Smooth muscle cell (in vitro differentiated cells): ENCODE results near the gene OGFR. TPM values are rescaled to one million over a fixed set of nuclear protein-coding genes. Genes with fewer than 3 reads are reported as not detected.

Experiments used
- DNase-seq: peaks from one replicate; lab custom pipeline; 2025; ENCODE audit not compliant: unreplicated experiment; lab: John Stamatoyannopoulos, UW
- H2AFZ ChIP-seq: fragments of 200-600 bp; sonication (generic); 2 replicates; pipeline ENCODE4 v1.6.0; 2016; ENCODE audit warnings: antibody characterized with exemption, low read depth, mild to moderate bottlenecking
- H3F3A ChIP-seq: fragments of 200-600 bp; sonication (generic); 2 replicates; pipeline ENCODE4 v1.6.0; 2017; ENCODE audit warnings: antibody characterized with exemption, low read depth
- H3K27ac ChIP-seq: fragments of 200-600 bp; sonication (generic); 2 replicates; pipeline ENCODE4 v1.5.1; 2016; ENCODE audit warnings: low read depth, mild to moderate bottlenecking
- H3K27me3 ChIP-seq: fragments of 200-600 bp; sonication (generic); 2 replicates; pipeline ENCODE4 v1.6.1; 2016; ENCODE audit warnings: low read depth, mild to moderate bottlenecking
- H3K36me3 ChIP-seq: fragments of 200-600 bp; sonication (generic); 2 replicates; pipeline ENCODE4 v1.5.1; 2016; ENCODE audit warnings: low read depth
- H3K4me1 ChIP-seq: fragments of 200-600 bp; sonication (generic); 2 replicates; pipeline ENCODE4 v1.5.1; 2016; ENCODE audit warnings: low read depth
- H3K4me2 ChIP-seq: fragments of 200-600 bp; sonication (generic); 2 replicates; pipeline ENCODE4 v1.6.0; 2016; ENCODE audit warnings: mild to moderate bottlenecking
- H3K4me3 ChIP-seq: fragments of 200-600 bp; sonication (generic); 2 replicates; pipeline ENCODE4 v1.5.1; 2016; ENCODE audit warnings: mild to moderate bottlenecking
- H3K79me2 ChIP-seq: fragments of 200-600 bp; sonication (generic); 2 replicates; pipeline ENCODE4 v1.6.0; 2016; ENCODE audit warnings: low read depth, mild to moderate bottlenecking
- H3K9ac ChIP-seq: fragments of 200-600 bp; sonication (generic); 2 replicates; pipeline ENCODE4 v1.6.0; 2016; ENCODE audit warnings: low read depth
- H3K9me3 ChIP-seq: fragments of 200-600 bp; sonication (generic); replicated peaks from 2 replicates; pipeline ENCODE4 v1.5.1; 2016; ENCODE audit warnings: low read depth
- H4K20me1 ChIP-seq: fragments of 200-600 bp; sonication (generic); 2 replicates; pipeline ENCODE4 v1.6.0; 2016; ENCODE audit warnings: low read depth
- CTCF ChIP-seq: fragments of 200-600 bp; sonication (generic); IDR thresholded peaks from 2 replicates; pipeline ENCODE4 v1.5.1; 2017; ENCODE audit warnings: borderline replicate concordance, mild to moderate bottlenecking, antibody characterized with exemption; ENCODE audit not compliant: insufficient read depth, poor library complexity, severe bottlenecking
- WGBS: methylation state at CpG from one replicate; pipeline ENCODE4 v1.1.7; 2016; ENCODE audit warnings: low lambda C conversion rate; 5-methylcytosine and 5-hydroxymethylcytosine counted together
- polyA plus RNA-seq: library from polyadenylated mRNA; unstranded; fragments of >200 nt; fragmentation: Nextera tagmentation; extraction: Ambion mirVana; gene quantifications from 2 replicates; pipeline ENCODE4 v1.2.1, GENCODE V29; 2016
- total RNA-seq: library from RNA; depleted of rRNA; stranded (reverse); fragments of >200 nt; gene quantifications from 2 replicates; pipeline ENCODE4 v1.2.3, GENCODE V29; 2014

Gene OGFR
- total and polyA plus RNA-seq, 2 experiments from 2014 or later, result 24.4 to 53.2 TPM

- no peak overlapping the region for H2AFZ ChIP-seq
- H3K4me1 ChIP-seq, result peaks cover 14% of the 10 kb centered on the region
- no peak overlapping the region for H3K4me3 ChIP-seq
- no peak overlapping the region for H3K27ac ChIP-seq
- no peak for TF ChIP-seq CTCF
- H3K79me2 ChIP-seq, result no peaks in the 10 kb centered on the region
- DNase-seq, result no peak
- 89% methylated on average over 16 of the region's 16 CpGs for WGBS
- H3K4me2 ChIP-seq, result no peak overlapping the region
- H3K9ac ChIP-seq, result no peak overlapping the region
- no peaks in the 10 kb centered on the region for H3K27me3 ChIP-seq
- H3F3A ChIP-seq, result no peaks in the 10 kb centered on the region
- H3K9me3 ChIP-seq, result no peaks in the 10 kb centered on the region
- no peaks in the 10 kb centered on the region for H4K20me1 ChIP-seq
- no peaks in the 10 kb centered on the region for H3K36me3 ChIP-seq
Observed at GRCh38 chr20:62758226-62758912, 46.3 kb upstream of the OGFR start.

- no peaks in the 10 kb centered on the region for H3K36me3 ChIP-seq
- H3F3A ChIP-seq, result no peaks in the 10 kb centered on the region
- H3K79me2 ChIP-seq, result no peaks in the 10 kb centered on the region
- 96% methylated on average over 20 of the region's 20 CpGs for WGBS
- TF ChIP-seq CTCF, result no peak
- no peak overlapping the region for H3K4me3 ChIP-seq
- H3K4me2 ChIP-seq, result no peak overlapping the region
- no peak for DNase-seq
- no peak overlapping the region for H3K27ac ChIP-seq
- H3K27me3 ChIP-seq, result no peaks in the 10 kb centered on the region
- H3K9me3 ChIP-seq, result no peaks in the 10 kb centered on the region
- H2AFZ ChIP-seq, result no peak overlapping the region
- peaks cover 14% of the 10 kb centered on the region for H3K4me1 ChIP-seq
- H4K20me1 ChIP-seq, result no peaks in the 10 kb centered on the region
- H3K9ac ChIP-seq, result no peak overlapping the region
Observed at GRCh38 chr20:62759981-62760431, 44.6 kb upstream of the OGFR start.

- 71% methylated on average over 11 of the region's 11 CpGs for WGBS
- Histone ChIP-seq H3K9me3 (no peaks in the 10 kb centered on the region), H3K27ac (no peak overlapping the region)
Observed at GRCh38 chr20:62760471-62760855, 44.2 kb upstream of the OGFR start.

More at GRCh38 chr20:62760471-62760855, 44.2 kb upstream of the OGFR start:
- no peaks in the 10 kb centered on the region for H3K27me3 ChIP-seq
- no peak overlapping the region for H3K9ac ChIP-seq
- H3K79me2 ChIP-seq, result no peaks in the 10 kb centered on the region
- no peaks in the 10 kb centered on the region for H3K36me3 ChIP-seq
- no peaks in the 10 kb centered on the region for H3F3A ChIP-seq
- no peak overlapping the region for H3K4me2 ChIP-seq
- TF ChIP-seq CTCF, result no peak
- DNase-seq, result no peak
- H3K4me3 ChIP-seq, result no peak overlapping the region
- H2AFZ ChIP-seq, result no peak overlapping the region
- H4K20me1 ChIP-seq, result no peaks in the 10 kb centered on the region
- H3K4me1 ChIP-seq, result peaks cover 14% of the 10 kb centered on the region
